Skeletal muscle satellite cell (primary cell): Measurements from ENCODE around the gene YIPF1. TPM values are rescaled to one million over a fixed set of nuclear protein-coding genes. Genes with fewer than 3 reads are reported as not detected.

Experiments used
- H3K27me3 ChIP-seq: 2 replicates; pipeline ENCODE4 v1.7.0; 2013; ENCODE audit warnings: low read length; ENCODE audit not compliant: control insufficient read depth, insufficient read depth
- H3K36me3 ChIP-seq: 2 replicates; pipeline ENCODE4 v1.7.0; 2013; ENCODE audit warnings: mild to moderate bottlenecking, control low read depth, low read length; ENCODE audit not compliant: insufficient read depth
- H3K4me1 ChIP-seq: 2 replicates; pipeline ENCODE4 v1.7.0; 2013; ENCODE audit warnings: low read length; ENCODE audit not compliant: control insufficient read depth, insufficient read depth
- H3K4me2 ChIP-seq: 2 replicates; pipeline ENCODE4 v1.7.0; 2013; ENCODE audit warnings: mild to moderate bottlenecking, low read length
- H3K4me3 ChIP-seq: 2 replicates; pipeline ENCODE4 v1.7.0; 2013; ENCODE audit warnings: low read length
- H3K9ac ChIP-seq: 2 replicates; pipeline ENCODE4 v1.7.0; 2013; ENCODE audit warnings: mild to moderate bottlenecking, low read depth, low read length, moderate library complexity
- H3K9me3 ChIP-seq: replicated peaks from 2 replicates; pipeline ENCODE4 v1.7.0; 2013; ENCODE audit warnings: mild to moderate bottlenecking, control low read depth, low read length
- small RNA-seq: library from RNA; depleted of rRNA; stranded (forward); fragments of <200 nt; gene quantifications from one replicate; pipeline ENCODE3, GENCODE V24; 2012

The YIPF1 gene

DNA sequence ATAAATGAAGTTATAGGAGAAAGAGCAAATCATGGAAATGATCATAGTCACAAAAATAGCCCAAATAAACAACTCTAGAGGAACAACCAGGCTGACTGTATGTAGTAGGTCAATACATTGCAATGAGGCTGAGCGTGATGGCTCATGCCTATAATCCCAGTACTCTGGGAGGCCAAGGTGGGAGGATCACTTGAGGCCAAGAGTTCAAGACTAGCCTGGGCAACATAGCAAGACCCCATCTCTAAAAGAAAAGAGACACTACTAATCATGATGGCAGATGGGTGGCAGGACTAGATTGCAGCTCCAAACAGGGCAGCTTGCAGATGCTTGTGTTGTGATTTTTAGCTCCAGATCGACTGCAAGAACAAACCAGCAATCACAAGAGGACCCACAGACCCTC lies 79.1 kb downstream of the YIPF1 start:
- no peaks in the 10 kb centered on the region for H3K9me3 ChIP-seq
- peaks cover 10% of the 10 kb centered on the region for H3K36me3 ChIP-seq
- H3K27me3 ChIP-seq = no peaks in the 10 kb centered on the region
- no peak overlapping the region for H3K9ac ChIP-seq
- peaks cover 6% of the 10 kb centered on the region for H3K4me1 ChIP-seq
- H3K4me2 ChIP-seq = no peak overlapping the region
- no peak overlapping the region for H3K4me3 ChIP-seq

GRCh38 chr1:53810007-53810406 lies 79.6 kb downstream of the YIPF1 start:
- no peak overlapping the region for H3K9ac ChIP-seq
- H3K36me3 ChIP-seq = peaks cover 10% of the 10 kb centered on the region
- no peaks in the 10 kb centered on the region for H3K9me3 ChIP-seq
- no peak overlapping the region for H3K4me3 ChIP-seq
- no peak overlapping the region for H3K4me2 ChIP-seq
- no peaks in the 10 kb centered on the region for H3K27me3 ChIP-seq
- H3K4me1 ChIP-seq = peaks cover 6% of the 10 kb centered on the region

DNA sequence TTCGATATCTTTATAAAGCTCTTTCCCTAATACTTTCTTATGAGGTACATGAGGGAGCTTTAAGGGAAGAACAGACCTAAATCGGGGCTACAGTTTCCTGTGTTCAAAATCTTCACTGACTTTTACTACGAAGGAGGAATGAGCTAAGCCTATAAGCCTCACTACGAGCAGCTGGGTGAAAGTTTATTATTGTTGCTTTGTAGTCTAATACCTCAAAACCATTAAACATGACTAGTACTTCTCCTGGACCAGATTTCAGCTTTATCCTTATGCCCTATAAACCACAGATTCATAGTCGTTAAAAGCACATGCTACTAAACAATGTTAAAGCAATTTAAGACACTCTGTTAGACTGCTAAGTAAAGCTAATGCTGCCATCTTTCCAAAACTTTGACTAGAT lies 81.7 kb downstream of the YIPF1 start:
- no peaks in the 10 kb centered on the region for H3K27me3 ChIP-seq
- no peak overlapping the region for H3K4me3 ChIP-seq
- no peaks in the 10 kb centered on the region for H3K9me3 ChIP-seq
- peaks cover 6% of the 10 kb centered on the region for H3K4me1 ChIP-seq
- peaks cover 11% of the 10 kb centered on the region for H3K36me3 ChIP-seq
- no peak overlapping the region for H3K9ac ChIP-seq
- no peak overlapping the region for H3K4me2 ChIP-seq

DNA sequence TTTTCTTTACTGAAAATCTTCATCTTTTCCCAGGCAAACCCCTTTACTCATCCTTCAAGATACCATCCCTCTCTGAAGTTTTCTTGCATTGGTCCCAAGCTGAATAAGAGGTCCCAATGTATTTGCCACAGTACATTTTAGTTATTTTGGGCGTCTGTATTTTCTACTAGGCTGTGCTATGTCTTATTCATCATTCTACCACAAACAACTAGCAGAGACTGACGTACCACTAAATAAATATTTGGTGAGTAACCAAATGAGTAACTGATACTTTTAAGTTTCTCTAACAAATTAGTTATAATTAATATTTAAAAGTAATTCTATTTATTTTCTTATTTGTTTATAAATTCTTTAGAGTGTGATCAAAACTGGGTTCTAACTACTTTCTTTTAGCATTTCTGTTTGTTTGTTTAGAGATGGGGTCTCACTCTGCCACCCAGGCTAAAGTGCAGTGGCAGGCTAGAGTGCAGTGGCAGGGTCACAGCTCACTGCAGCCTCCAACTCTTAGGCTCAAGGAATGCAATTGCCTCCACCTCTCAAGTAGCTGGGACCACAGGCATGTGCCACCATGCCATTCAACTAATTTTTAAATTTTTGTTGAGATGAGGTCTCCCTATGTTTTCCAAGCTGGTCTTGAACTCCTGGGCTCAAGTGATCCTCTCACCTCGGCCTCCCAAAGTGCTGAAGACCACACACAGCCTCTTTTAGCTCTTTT lies 84.6 kb downstream of the YIPF1 start:
- peaks cover 11% of the 10 kb centered on the region for H3K36me3 ChIP-seq
- no peaks in the 10 kb centered on the region for H3K27me3 ChIP-seq
- no peak overlapping the region for H3K4me3 ChIP-seq
- H3K9me3 ChIP-seq = no peaks in the 10 kb centered on the region
- no peaks in the 10 kb centered on the region for H3K4me1 ChIP-seq
- H3K9ac ChIP-seq = no peak overlapping the region
- H3K4me2 ChIP-seq = no peak overlapping the region

- Histone ChIP-seq H3K9ac (no peak overlapping the region), H3K27me3 (no peaks in the 10 kb centered on the region), H3K9me3 (no peaks in the 10 kb centered on the region), H3K4me3 (no peak overlapping the region), H3K4me2 (no peak overlapping the region), H3K4me1 (no peaks in the 10 kb centered on the region), H3K36me3 (peaks cover 11% of the 10 kb centered on the region)
Measured at GRCh38 chr1:53804181-53804580, 85.4 kb downstream of the YIPF1 start.

Small RNAs within 50 kb of the gene (small RNA-seq; reads per million reads assigned to genes)
- gene AL049745.1 = not detected
